Prostate gland (tissue), 2 donors: Measurements from ENCODE around the gene GFI1B. TPM values are rescaled to one million over a fixed set of nuclear protein-coding genes. Genes with fewer than 3 reads are reported as not detected.

Experiments used
- DNase-seq: peaks from one replicate; pipeline ENCODE4 v3.0.0-alpha.2; 2019; ENCODE audit warnings: low spot score
- H3K27ac ChIP-seq, 2 donors: fragments of 200-600 bp; sonication (generic); 2 replicates each; pipeline ENCODE4 v1.5.1; 2017 to 2019
- H3K27me3 ChIP-seq: fragments of 200-600 bp; sonication (generic); replicated peaks from 2 replicates; pipeline ENCODE4 v1.5.1; 2019; ENCODE audit not compliant: insufficient read depth
- H3K36me3 ChIP-seq, 2 donors: fragments of 200-600 bp; sonication (generic); 1 replicate in 1 of 2; 2 replicates in 1 of 2; pipeline versions ENCODE4 v1.5.1 to v1.8.1; 2017 to 2019
- H3K4me1 ChIP-seq: fragments of 200-600 bp; sonication (generic); replicated peaks from 2 replicates; pipeline ENCODE4 v1.5.1; 2019
- H3K4me3 ChIP-seq, 2 donors: fragments of 200-600 bp; sonication (generic); 2 replicates each; pipeline ENCODE4 v1.5.1; 2017 to 2019
- H3K9me3 ChIP-seq: fragments of 200-600 bp; sonication (generic); 2 replicates; pipeline ENCODE4 v1.5.1; 2017
- CTCF ChIP-seq, 4 experiments: fragments of 200-600 bp in 2 of 4; fragments of 450-650 bp in 2 of 4; sonication (generic) in 2 of 4; IDR thresholded peaks; 1 replicate in 3 of 4; 2 replicates in 1 of 4; pipeline ENCODE4 v1.5.1; 2016 to 2019; ENCODE audit warnings: antibody characterized with exemption in 4 of 4, mild to moderate bottlenecking in 2 of 4, moderate library complexity in 2 of 4
- POLR2A ChIP-seq: fragments of 450-650 bp; IDR thresholded peaks from one replicate; pipeline ENCODE4 v1.6.1; 2016; ENCODE audit warnings: antibody characterized with exemption, mild to moderate bottlenecking
- POLR2AphosphoS5 ChIP-seq: sonication (generic); formaldehyde crosslinking; IDR thresholded peaks from one replicate; pipeline ENCODE4 v1.6.1; 2017; ENCODE audit warnings: antibody characterized with exemption
- WGBS: methylation state at CpG from one replicate; pipeline ENCODE4 v1.1.5; 2018; 5-methylcytosine and 5-hydroxymethylcytosine counted together
- intact Hi-C: fragments of 100-400 bp; cut with DNase I; formaldehyde crosslinking; loops from one replicate; pipeline ENCODE4 v1.14.2; 2022
- total RNA-seq, 2 donors: library from RNA; depleted of rRNA; stranded (reverse); fragments of >200 nt; gene quantifications; one replicate each; pipeline ENCODE4 v1.1.0, GENCODE V29; 2016

Gene GFI1B
- total RNA-seq, 2 donors from 2014 or later = 0.85 TPM; not detected in 1

GRCh38 chr9:132976571-132976970 is 1.9 kb upstream of the GFI1B start:
- Histone ChIP-seq H3K27me3 (peaks cover 2% of the 10 kb centered on the region), H3K36me3 (no peaks in the 10 kb centered on the region), H3K4me1 (no peaks in the 10 kb centered on the region), H3K4me3 (no peak overlapping the region), H3K9me3 (no peaks in the 10 kb centered on the region), H3K27ac (no peak overlapping the region)
- TF ChIP-seq POLR2AphosphoS5 (no peak), CTCF (IDR thresholded peaks at IDR 0.05) (no peak), POLR2A (no peak)
- WGBS = 93% methylated on average over 3 of the region's 3 CpGs
- intact Hi-C loops = loop anchor here (10.0 kb wide), 1 partner anchor 172 kb away; no protein-coding TSS in a partner anchor
- DNase-seq = no peak

GRCh38 chr9:132978112-132978450 is 413 bp upstream of the GFI1B start:
- Histone ChIP-seq H3K4me1 (no peaks in the 10 kb centered on the region), H3K36me3 (no peaks in the 10 kb centered on the region), H3K9me3 (no peaks in the 10 kb centered on the region), H3K27ac (no peak overlapping the region), H3K27me3 (peaks cover 2% of the 10 kb centered on the region), H3K4me3 (no peak overlapping the region)
- TF ChIP-seq POLR2AphosphoS5 (no peak), POLR2A (no peak), CTCF (IDR thresholded peaks at IDR 0.05) (no peak)
- no peak for DNase-seq
- 37% methylated on average over 2 of the region's 2 CpGs for WGBS
- intact Hi-C loops = loop anchor here (10.0 kb wide), 1 partner anchor 173 kb away; no protein-coding TSS in a partner anchor

GRCh38 chr9:132980157-132980556 is 1.7 kb downstream of the GFI1B start:
- WGBS = 76% methylated on average over 5 of the region's 5 CpGs
- intact Hi-C loops = no loop called here

GRCh38 chr9:132982458-132982857 is 4.0 kb downstream of the GFI1B start:
- intact Hi-C loops = no loop called here
- no peak for DNase-seq
- Histone ChIP-seq H3K27me3 (peaks cover 2% of the 10 kb centered on the region), H3K4me1 (no peaks in the 10 kb centered on the region), H3K27ac (no peak overlapping the region), H3K4me3 (no peak overlapping the region), H3K36me3 (no peaks in the 10 kb centered on the region), H3K9me3 (no peaks in the 10 kb centered on the region)
- TF ChIP-seq CTCF (IDR thresholded peaks at IDR 0.05) (no peak), POLR2AphosphoS5 (no peak), POLR2A (no peak)
- 58% methylated on average over 8 of the region's 8 CpGs for WGBS

More at GRCh38 chr9:132980157-132980556, 1.7 kb downstream of the GFI1B start:
- no peak overlapping the region for H3K27ac ChIP-seq
- H3K27me3 ChIP-seq = peaks cover 2% of the 10 kb centered on the region
- DNase-seq = no peak
- H3K4me3 ChIP-seq = no peak overlapping the region
- TF ChIP-seq CTCF (IDR thresholded peaks at IDR 0.05) (no peak), POLR2A (no peak), POLR2AphosphoS5 (no peak)
- no peaks in the 10 kb centered on the region for H3K9me3 ChIP-seq
- no peaks in the 10 kb centered on the region for H3K36me3 ChIP-seq
- no peaks in the 10 kb centered on the region for H3K4me1 ChIP-seq

- no peak overlapping the region for H3K27ac ChIP-seq
- peaks cover 2% of the 10 kb centered on the region for H3K27me3 ChIP-seq
- no peaks in the 10 kb centered on the region for H3K36me3 ChIP-seq
- intact Hi-C loops = no loop called here
- TF ChIP-seq CTCF (IDR thresholded peaks at IDR 0.05) = no peak
- no peak for TF ChIP-seq POLR2A
- TF ChIP-seq POLR2AphosphoS5 = no peak
- WGBS = 82% methylated on average over 11 of the region's 11 CpGs
- no peak for DNase-seq
- H3K4me1 ChIP-seq = no peaks in the 10 kb centered on the region
- H3K9me3 ChIP-seq = no peaks in the 10 kb centered on the region
- H3K4me3 ChIP-seq = no peak overlapping the region
Observed at GRCh38 chr9:132983491-132984201, 5.2 kb downstream of the GFI1B start.
